Stimulated activated CD8-positive, alpha-beta memory T cell treated with anti-CD3 and anti-CD28 coated beads, Interleukin-2, amount 100 ng/mL, for 1 hour (primary cell): ENCODE results near the gene NUBP2.

Experiments used
- DNase-seq, 2 donors: peaks; one replicate each; pipeline ENCODE4 v3.0.0-alpha.2; 2020; ENCODE audit warnings: low read depth in 2 of 2

The NUBP2 gene

GRCh38 chr16:1782408-1783264, at the start of gene NUBP2, which contains the start of gene SPSB3:
Gene NUBP2, plus strand, starts transcription at chr16:1782960. Its CDS starts 61 bp downstream, at chr16:1783021.
Gene SPSB3, minus strand, starts transcription at chr16:1782571. Its CDS starts 1,088 bp downstream, at chr16:1781483.
- peak; percentile 95 for DNase-seq

GRCh38 chr16:1734123-1734522, 48.6 kb upstream of the NUBP2 start:
- no peak for DNase-seq

GRCh38 chr16:1734816-1735215, 47.9 kb upstream of the NUBP2 start:
- DNase-seq, result no peak

- DNase-seq, result no peak
These were observed 42.5 kb upstream of the NUBP2 start for GRCh38 chr16:1740234-1740633.

- no peak for DNase-seq
These were observed 41.8 kb upstream of the NUBP2 start for GRCh38 chr16:1740781-1741490.

- DNase-seq, result no peak
These were observed 41.1 kb upstream of the NUBP2 start for GRCh38 chr16:1741553-1742165.

- no peak for DNase-seq
These were observed 39.1 kb upstream of the NUBP2 start for GRCh38 chr16:1743376-1744337.

GRCh38 chr16:1744338-1744840, 38.4 kb upstream of the NUBP2 start:
- DNase-seq, result no peak

- no peak for DNase-seq
These were observed 37.4 kb upstream of the NUBP2 start for GRCh38 chr16:1745181-1745899.

GRCh38 chr16:1745900-1746692, 36.7 kb upstream of the NUBP2 start:
- DNase-seq, result no peak

- no peak for DNase-seq
These were observed 36.0 kb upstream of the NUBP2 start for GRCh38 chr16:1746693-1747195.

GRCh38 chr16:1747934-1748333, 34.8 kb upstream of the NUBP2 start:
- DNase-seq, result no peak

- no peak for DNase-seq
These were observed 33.3 kb upstream of the NUBP2 start for GRCh38 chr16:1749152-1750117.

GRCh38 chr16:1751946-1752345, 30.8 kb upstream of the NUBP2 start:
- no peak for DNase-seq

- no peak for DNase-seq
These were observed 29.9 kb upstream of the NUBP2 start for GRCh38 chr16:1752853-1753252.

- DNase-seq, result no peak
These were observed 28.6 kb upstream of the NUBP2 start for GRCh38 chr16:1754204-1754603.

- DNase-seq, result no peak
These were observed 24.9 kb upstream of the NUBP2 start for GRCh38 chr16:1757714-1758461.
